SK-N-SH (cell line): ENCODE results near the gene VAMP2. TPM values are rescaled to one million over a fixed set of nuclear protein-coding genes. Genes with fewer than 3 reads are reported as not detected.
A peak's percentile ranks its signal among the peaks of the same experiment; 100 is the strongest.

Source experiments
- CTCF ChIA-PET: fragments of 300-600, 350-600 bp; formaldehyde crosslinking; extraction: SDS; loops from one replicate; lab custom pipeline; 2021; lab: Yijun Ruan, JAX
- POLR2A ChIA-PET: fragments of 350-600 bp; sonication (Branson Sonifier 250); formaldehyde crosslinking; extraction: SDS; loops from one replicate; lab custom pipeline; 2020; ENCODE audit warnings: antibody characterized with exemption, inconsistent platforms; lab: Yijun Ruan, JAX
- DNase-seq: peaks from one replicate; pipeline ENCODE4 v3.0.0; 2012
- H2AFZ ChIP-seq: fragments of 200-600 bp; sonication (generic); 2 replicates; pipeline ENCODE4 v1.8.1; 2016; ENCODE audit warnings: antibody characterized with exemption, mild to moderate bottlenecking, low read depth
- H3F3A ChIP-seq: fragments of 200-600 bp; sonication (generic); replicated peaks from 2 replicates; pipeline ENCODE3; 2016; ENCODE audit warnings: antibody characterized with exemption, mild to moderate bottlenecking; ENCODE audit not compliant: insufficient read depth
- H3K27ac ChIP-seq, 2 experiments: fragments of 200-500 bp in 1 of 2; fragments of 200-600 bp in 1 of 2; sonication (Bioruptor generic) in 1 of 2; sonication (generic), shearing (Covaris generic) in 1 of 2; 2 replicates each; pipeline versions ENCODE4 v1.5.1 to v1.6.1; 2014 to 2016; ENCODE audit warnings: low read depth in 2 of 2, inconsistent platforms in 1 of 2, low read length in 1 of 2, mild to moderate bottlenecking in 1 of 2, mixed read lengths in 1 of 2
- H3K27me3 ChIP-seq: fragments of 200-600 bp; sonication (generic), shearing (Covaris generic); 2 replicates; pipeline ENCODE4 v1.6.1; 2016; ENCODE audit warnings: mixed run types; ENCODE audit not compliant: insufficient read depth
- H3K36me3 ChIP-seq, 2 experiments: fragments of 200-500 bp in 1 of 2; fragments of 200-600 bp in 1 of 2; sonication (Bioruptor generic) in 1 of 2; sonication (generic) in 1 of 2; replicated peaks in 1 of 2; 2 replicates each; pipeline versions ENCODE3 to v1.5.1; 2014 to 2016; ENCODE audit warnings: low read length in 1 of 2, mild to moderate bottlenecking in 1 of 2; ENCODE audit not compliant: insufficient read depth in 2 of 2, control insufficient read depth in 1 of 2
- H3K4me1 ChIP-seq, 2 experiments: fragments of 200-500 bp in 1 of 2; fragments of 200-600 bp in 1 of 2; sonication (Bioruptor generic) in 1 of 2; sonication (generic), shearing (Covaris generic) in 1 of 2; 2 replicates each; pipeline versions ENCODE4 v1.5.1 to v1.6.1; 2014 to 2016; ENCODE audit warnings: low read depth in 1 of 2, low read length in 1 of 2, mixed run types in 1 of 2; ENCODE audit not compliant: insufficient read depth in 2 of 2, control insufficient read depth in 1 of 2
- H3K4me2 ChIP-seq: fragments of 200-600 bp; sonication (generic), shearing (Covaris generic); 2 replicates; pipeline ENCODE4 v1.6.1; 2017; ENCODE audit warnings: mixed run types
- H3K4me3 ChIP-seq, 2 experiments: fragments of 200-500 bp in 1 of 2; fragments of 200-600 bp in 1 of 2; sonication (Bioruptor generic) in 1 of 2; sonication (generic), shearing (Covaris generic) in 1 of 2; 2 replicates each; pipeline versions ENCODE4 v1.5.1 to v1.8.1; 2014 to 2016; ENCODE audit warnings: low read depth in 2 of 2, inconsistent platforms in 1 of 2, low read length in 1 of 2, mild to moderate bottlenecking in 1 of 2, mixed read lengths in 1 of 2, moderate library complexity in 1 of 2
- H3K79me2 ChIP-seq: fragments of 200-600 bp; sonication (generic); 2 replicates; pipeline ENCODE4 v1.8.1; 2017; ENCODE audit warnings: mild to moderate bottlenecking; ENCODE audit not compliant: insufficient read depth
- H3K9ac ChIP-seq: fragments of 200-600 bp; sonication (generic); 2 replicates; pipeline ENCODE4 v1.6.1; 2017; ENCODE audit warnings: mixed run types
- H3K9me2 ChIP-seq: fragments of 200-600 bp; sonication (generic); 2 replicates; pipeline ENCODE4 v1.6.1; 2017; ENCODE audit warnings: mixed run types
- H3K9me3 ChIP-seq: fragments of 200-600 bp; sonication (generic); 2 replicates; pipeline ENCODE4 v1.6.1; 2017; ENCODE audit warnings: mixed run types, mild to moderate bottlenecking, moderate library complexity
- H4K20me1 ChIP-seq: fragments of 200-600 bp; sonication (generic); 2 replicates; pipeline ENCODE4 v1.6.1; 2017; ENCODE audit warnings: mild to moderate bottlenecking, mixed run types; ENCODE audit not compliant: insufficient read depth
- CHD2 ChIP-seq: fragments of 150-350 bp; IDR thresholded peaks from 2 replicates; pipeline ENCODE4 v1.6.1; 2018; ENCODE audit warnings: low read length; ENCODE audit not compliant: partially characterized antibody
- ELF1 ChIP-seq: IDR thresholded peaks from 2 replicates; pipeline ENCODE4 v1.4.0; 2012
- EP300 ChIP-seq, 2 experiments: IDR thresholded peaks; 2 replicates each; pipeline versions ENCODE4 v1.4.0 to v1.6.1; 2012; ENCODE audit warnings: borderline replicate concordance in 1 of 2, low read depth in 1 of 2, low read length in 1 of 2
- EZH2phosphoT487 ChIP-seq: fragments of 200-600 bp; sonication (generic); IDR thresholded peaks from 2 replicates; pipeline ENCODE4 v1.6.1; 2017; ENCODE audit warnings: low read depth, mixed run types, mild to moderate bottlenecking, antibody characterized with exemption, moderate library complexity, borderline replicate concordance
- FOXM1 ChIP-seq: IDR thresholded peaks from 2 replicates; pipeline ENCODE4 v1.4.0; 2012; ENCODE audit warnings: low read depth, mild to moderate bottlenecking
- GABPA ChIP-seq: IDR thresholded peaks from 2 replicates; pipeline ENCODE4 v1.4.0; 2012; ENCODE audit warnings: low read depth, mild to moderate bottlenecking
- JUND ChIP-seq: IDR thresholded peaks from 2 replicates; pipeline ENCODE4 v1.4.0; 2012
- MEF2A ChIP-seq: IDR thresholded peaks from 2 replicates; pipeline ENCODE4 v1.4.0; 2012; ENCODE audit warnings: low read depth, borderline replicate concordance
- NFIC ChIP-seq: IDR thresholded peaks from 2 replicates; pipeline ENCODE4 v1.4.0; 2012; ENCODE audit warnings: borderline replicate concordance
- NRF1 ChIP-seq: IDR thresholded peaks from 2 replicates; pipeline ENCODE4 v1.6.1; 2012; ENCODE audit warnings: low read depth, mild to moderate bottlenecking, low read length
- POLR2AphosphoS5 ChIP-seq: IDR thresholded peaks from 2 replicates; pipeline ENCODE4 v1.6.1; 2012; ENCODE audit warnings: low read depth, low read length
- RAD21 ChIP-seq: IDR thresholded peaks from 2 replicates; pipeline ENCODE4 v1.6.1; 2012; ENCODE audit warnings: mild to moderate bottlenecking, low read length
- SIN3A ChIP-seq: IDR thresholded peaks from 2 replicates; pipeline ENCODE4 v1.6.1; 2012; ENCODE audit warnings: low read depth, mild to moderate bottlenecking, low read length, moderate library complexity, borderline replicate concordance
- SMC3 ChIP-seq: IDR thresholded peaks from 2 replicates; pipeline ENCODE4 v1.6.1; 2012; ENCODE audit warnings: low read depth, low read length, improper control_type of control experiment
- TCF12 ChIP-seq: IDR thresholded peaks from 2 replicates; pipeline ENCODE4 v1.4.0; 2012
- TEAD4 ChIP-seq: IDR thresholded peaks from 2 replicates; pipeline ENCODE4 v1.4.0; 2012; ENCODE audit warnings: mild to moderate bottlenecking, borderline replicate concordance; ENCODE audit not compliant: insufficient read depth
- WGBS: methylation state at CpG from one replicate; pipeline ENCODE4 v1.1.6; 2017; ENCODE audit warnings: low lambda C conversion rate; 5-methylcytosine and 5-hydroxymethylcytosine counted together
- polyA plus RNA-seq, 3 experiments: library from polyadenylated mRNA; depleted of rRNA; stranded (reverse); fragments of >200 nt; gene quantifications; 2 replicates each; pipeline ENCODE4 v1.2.3, GENCODE V29; 2012
- TF ChIP-seq, protein P1 (sequence below): fragments of 150-350 bp; IDR thresholded peaks from 2 replicates; pipeline ENCODE4 v1.6.1; 2016; ENCODE audit warnings: mild to moderate bottlenecking, low read depth, low read length
- TF ChIP-seq, protein P2 (sequence below): fragments of 200-600 bp; sonication (generic); IDR thresholded peaks from 2 replicates; pipeline ENCODE4 v1.6.1; 2017; ENCODE audit warnings: antibody characterized with exemption, mild to moderate bottlenecking, moderate library complexity
- TF ChIP-seq, protein P3 (sequence below): IDR thresholded peaks from 2 replicates; pipeline ENCODE4 v1.4.0; 2012; ENCODE audit warnings: low read depth
- TF ChIP-seq, protein P4 (sequence below): IDR thresholded peaks from 2 replicates; pipeline ENCODE4; 2012

VAMP2 gene
- polyA plus RNA-seq, 1 of the 3 experiments (the other 2 are of a cell fraction): 42.0 TPM

DNA sequence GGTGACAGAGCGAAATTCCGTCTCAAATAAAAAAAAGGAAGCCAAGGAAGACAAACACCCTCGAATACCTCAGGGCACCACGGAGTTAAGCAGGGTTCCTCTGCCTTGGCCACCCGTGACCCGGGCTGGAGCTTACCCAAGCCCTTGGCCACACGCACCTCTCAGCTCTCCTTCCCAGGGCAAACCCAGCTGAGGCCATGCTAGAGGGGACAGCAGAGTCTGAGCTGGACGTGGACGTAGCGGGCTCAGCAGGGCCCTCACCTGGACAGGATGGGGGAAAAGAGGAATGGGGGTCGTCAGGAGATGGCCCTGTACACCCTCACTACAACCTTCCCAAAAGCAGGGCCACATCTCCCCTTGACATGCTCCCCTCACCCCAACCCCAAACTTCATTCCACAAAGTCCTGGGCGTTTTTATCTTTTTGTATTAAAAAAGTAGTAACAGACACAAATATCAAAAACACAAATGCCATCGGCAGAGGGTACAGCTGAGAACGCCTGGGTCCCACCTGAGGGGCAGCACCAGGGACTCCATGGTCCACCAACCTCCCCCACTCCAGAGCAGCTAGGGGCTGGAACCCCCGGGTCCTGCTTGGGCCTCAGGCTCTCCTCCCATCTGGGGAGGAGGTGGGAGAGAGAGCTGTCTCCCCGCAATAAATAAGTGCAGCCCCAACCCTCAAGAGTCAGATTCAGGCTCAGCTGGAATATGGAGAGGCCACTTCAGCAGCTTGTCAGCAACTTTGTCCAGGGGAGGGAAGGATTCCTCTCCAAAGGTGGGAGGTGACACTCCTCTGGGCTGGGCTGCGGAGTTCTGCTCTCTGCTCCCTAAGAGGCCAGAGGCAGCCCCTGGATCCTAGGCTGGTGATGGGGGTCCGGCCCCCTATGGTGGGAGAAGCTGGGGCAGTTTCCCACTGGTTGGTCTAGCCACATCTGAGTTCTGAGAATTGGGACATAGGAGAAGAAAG, 22.4 kb downstream of the VAMP2 start:
- no peaks in the 10 kb centered on the region for H3K9me3 ChIP-seq
- TF ChIP-seq JUND (no peak), GABPA (no peak), SMC3 (no peak), EZH2phosphoT487 (no peak), SIN3A (no peak), NRF1 (no peak), TEAD4 (no peak), TCF12 (no peak), ELF1 (no peak), RAD21 (no peak)
- no peak overlapping the region for H3K4me3 ChIP-seq
- peak; percentile 21 for DNase-seq
- WGBS: 90% methylated on average over 14 of the region's 18 CpGs
- H3K4me1 ChIP-seq: peaks cover 0 to 5% of the 10 kb centered on the region in 2 experiments; a peak in 1 of 4 replicates
- no peak overlapping the region for H3K4me2 ChIP-seq
- no peaks in the 10 kb centered on the region for H3K27me3 ChIP-seq
- no peak overlapping the region for H3K9ac ChIP-seq
- no peaks in the 10 kb centered on the region for H3K79me2 ChIP-seq
- H3K27ac ChIP-seq: peak overlapping the region in 1 of 2 experiments; percentile 77; a peak in 1 of 4 replicates
- no peak overlapping the region for H2AFZ ChIP-seq
- no peaks in the 10 kb centered on the region for H3K9me2 ChIP-seq
- peaks cover 27% of the 10 kb centered on the region for H3F3A ChIP-seq
- peaks cover 8% of the 10 kb centered on the region; the same call in 1 of the 2 replicates for H4K20me1 ChIP-seq
- ChIA-PET CTCF (interaction anchor here (0.8 to 9.5 kb wide), 12 partner anchors 9 to 160 kb away, joined by 3 to 98 read pairs (median 6); partner anchors contain the start of genes ALOXE3, PER1 and VAMP2), POLR2A (interaction anchor here (1.0 to 4.1 kb wide), 3 partner anchors 11 to 16 kb away, joined by 3 to 19 read pairs (median 6); partner anchors contain the start of gene PER1)
- H3K36me3 ChIP-seq: peaks cover 11 to 35% of the 10 kb centered on the region in 2 experiments

DNA sequence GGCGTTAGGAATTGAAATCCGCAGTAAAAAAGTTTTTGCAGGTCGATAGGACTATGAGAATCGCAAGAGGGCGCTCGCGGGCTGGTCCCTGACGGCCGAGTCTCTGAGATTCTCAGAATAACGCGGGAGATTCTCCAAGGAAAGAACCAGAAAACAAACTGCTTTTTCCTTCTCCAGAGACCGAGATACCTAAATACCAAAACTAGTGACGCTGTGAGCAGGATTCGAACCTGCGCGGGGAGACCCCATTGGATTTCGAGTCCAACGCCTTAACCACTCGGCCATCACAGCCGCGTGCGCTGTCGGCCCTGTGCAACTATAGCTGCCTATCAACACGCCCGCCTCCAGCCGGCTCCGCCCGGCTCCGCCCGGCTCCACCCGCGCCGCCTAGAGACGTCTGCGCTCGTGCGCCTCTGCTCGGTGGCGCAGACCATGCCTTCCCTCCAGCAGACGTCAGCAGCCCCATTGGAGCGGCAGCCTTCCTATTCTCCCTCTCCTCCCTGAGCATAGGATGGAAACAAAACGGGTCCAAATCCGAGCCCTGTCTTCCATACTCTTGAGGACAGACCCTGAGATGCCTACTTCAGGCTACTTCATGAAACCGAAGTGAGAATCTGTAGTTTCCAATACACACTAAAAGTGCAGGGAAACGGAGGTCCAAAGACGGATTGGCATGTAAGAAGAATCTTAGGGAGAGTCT, 23.9 kb downstream of the VAMP2 start:
- H2AFZ ChIP-seq: no peak overlapping the region; the same call in none of the 2 replicates
- whole genome bisulfite sequencing: under 1% methylated on average over 33 of the region's 46 CpGs
- CTCF ChIA-PET: interaction anchor here (0.7 to 9.5 kb wide), 21 partner anchors 9 to 703 kb away, joined by 3 to 98 read pairs (median 5); partner anchors contain the start of genes ALOXE3, BORCS6, HES7 and PER1
- TF ChIP-seq FOXM1: no peak
- TF ChIP-seq MEF2A: no peak
- peak; percentile 87 for TF ChIP-seq CHD2
- TF ChIP-seq EZH2phosphoT487: no peak
- peak; percentile 75; the same call in 1 of the 2 replicates for TF ChIP-seq SIN3A
- no peak for TF ChIP-seq JUND
- TF ChIP-seq EP300 (IDR thresholded peaks at IDR 0.05; ENCODE audit: borderline replicate concordance in 1 of 2, low read depth in 1 of 2, low read length in 1 of 2): peak in 1 of 2 experiments; percentile 24; a peak in 1 of 4 replicates
- TF ChIP-seq NRF1: peak; percentile 61
- TF ChIP-seq, protein P1, sequence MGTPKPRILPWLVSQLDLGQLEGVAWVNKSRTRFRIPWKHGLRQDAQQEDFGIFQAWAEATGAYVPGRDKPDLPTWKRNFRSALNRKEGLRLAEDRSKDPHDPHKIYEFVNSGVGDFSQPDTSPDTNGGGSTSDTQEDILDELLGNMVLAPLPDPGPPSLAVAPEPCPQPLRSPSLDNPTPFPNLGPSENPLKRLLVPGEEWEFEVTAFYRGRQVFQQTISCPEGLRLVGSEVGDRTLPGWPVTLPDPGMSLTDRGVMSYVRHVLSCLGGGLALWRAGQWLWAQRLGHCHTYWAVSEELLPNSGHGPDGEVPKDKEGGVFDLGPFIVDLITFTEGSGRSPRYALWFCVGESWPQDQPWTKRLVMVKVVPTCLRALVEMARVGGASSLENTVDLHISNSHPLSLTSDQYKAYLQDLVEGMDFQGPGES: no peak
- TF ChIP-seq NFIC: no peak; the same call in 1 of the 2 replicates
- no peak for TF ChIP-seq TCF12
- TF ChIP-seq, protein P2, sequence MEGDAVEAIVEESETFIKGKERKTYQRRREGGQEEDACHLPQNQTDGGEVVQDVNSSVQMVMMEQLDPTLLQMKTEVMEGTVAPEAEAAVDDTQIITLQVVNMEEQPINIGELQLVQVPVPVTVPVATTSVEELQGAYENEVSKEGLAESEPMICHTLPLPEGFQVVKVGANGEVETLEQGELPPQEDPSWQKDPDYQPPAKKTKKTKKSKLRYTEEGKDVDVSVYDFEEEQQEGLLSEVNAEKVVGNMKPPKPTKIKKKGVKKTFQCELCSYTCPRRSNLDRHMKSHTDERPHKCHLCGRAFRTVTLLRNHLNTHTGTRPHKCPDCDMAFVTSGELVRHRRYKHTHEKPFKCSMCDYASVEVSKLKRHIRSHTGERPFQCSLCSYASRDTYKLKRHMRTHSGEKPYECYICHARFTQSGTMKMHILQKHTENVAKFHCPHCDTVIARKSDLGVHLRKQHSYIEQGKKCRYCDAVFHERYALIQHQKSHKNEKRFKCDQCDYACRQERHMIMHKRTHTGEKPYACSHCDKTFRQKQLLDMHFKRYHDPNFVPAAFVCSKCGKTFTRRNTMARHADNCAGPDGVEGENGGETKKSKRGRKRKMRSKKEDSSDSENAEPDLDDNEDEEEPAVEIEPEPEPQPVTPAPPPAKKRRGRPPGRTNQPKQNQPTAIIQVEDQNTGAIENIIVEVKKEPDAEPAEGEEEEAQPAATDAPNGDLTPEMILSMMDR: peak; percentile 91
- TF ChIP-seq, protein P3, sequence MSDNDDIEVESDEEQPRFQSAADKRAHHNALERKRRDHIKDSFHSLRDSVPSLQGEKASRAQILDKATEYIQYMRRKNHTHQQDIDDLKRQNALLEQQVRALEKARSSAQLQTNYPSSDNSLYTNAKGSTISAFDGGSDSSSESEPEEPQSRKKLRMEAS: peak; percentile 69
- TF ChIP-seq, protein P4, sequence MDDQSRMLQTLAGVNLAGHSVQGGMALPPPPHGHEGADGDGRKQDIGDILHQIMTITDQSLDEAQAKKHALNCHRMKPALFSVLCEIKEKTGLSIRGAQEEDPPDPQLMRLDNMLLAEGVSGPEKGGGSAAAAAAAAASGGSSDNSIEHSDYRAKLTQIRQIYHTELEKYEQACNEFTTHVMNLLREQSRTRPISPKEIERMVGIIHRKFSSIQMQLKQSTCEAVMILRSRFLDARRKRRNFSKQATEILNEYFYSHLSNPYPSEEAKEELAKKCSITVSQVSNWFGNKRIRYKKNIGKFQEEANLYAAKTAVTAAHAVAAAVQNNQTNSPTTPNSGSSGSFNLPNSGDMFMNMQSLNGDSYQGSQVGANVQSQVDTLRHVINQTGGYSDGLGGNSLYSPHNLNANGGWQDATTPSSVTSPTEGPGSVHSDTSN: no peak
- TF ChIP-seq POLR2AphosphoS5: peak; percentile 42; the same call in 1 of the 2 replicates

More for the DNA sequence above, 23.9 kb downstream of the VAMP2 start:
- Histone ChIP-seq H3K27ac (peak overlapping the region; percentile 77 to 78), H3K36me3 (peaks cover 9 to 26% of the 10 kb centered on the region in 2 experiments), H3K4me2 (peak overlapping the region; percentile 85), H3K4me3 (peak overlapping the region; percentile 57 to 62), H3K9ac (peak overlapping the region; percentile 83), H4K20me1 (peaks cover 8% of the 10 kb centered on the region; the same call in 1 of the 2 replicates), H3K9me2 (no peaks in the 10 kb centered on the region), H3K27me3 (no peaks in the 10 kb centered on the region), H3K79me2 (no peaks in the 10 kb centered on the region), H3F3A (peaks cover 30% of the 10 kb centered on the region), H3K9me3 (no peaks in the 10 kb centered on the region), H3K4me1 (peaks cover 0 to 5% of the 10 kb centered on the region in 2 experiments; a peak in 1 of 4 replicates)
- peak; percentile 94 for DNase-seq
- POLR2A ChIA-PET: interaction anchor here (0.6 to 4.1 kb wide), 4 partner anchors 13 to 72 kb away, joined by 3 to 19 read pairs (median 4); partner anchors contain the start of genes AURKB and PER1
